ENCODE results near the gene ACSM5. TPM values are rescaled to one million over a fixed set of nuclear protein-coding genes. Genes with fewer than 3 reads are reported as not detected.

The ACSM5 gene
- polyA plus RNA-seq, 1 donor (not counting 4 experiments of a cell fraction or from before 2014, with no cell fraction given), result not detected

DNA sequence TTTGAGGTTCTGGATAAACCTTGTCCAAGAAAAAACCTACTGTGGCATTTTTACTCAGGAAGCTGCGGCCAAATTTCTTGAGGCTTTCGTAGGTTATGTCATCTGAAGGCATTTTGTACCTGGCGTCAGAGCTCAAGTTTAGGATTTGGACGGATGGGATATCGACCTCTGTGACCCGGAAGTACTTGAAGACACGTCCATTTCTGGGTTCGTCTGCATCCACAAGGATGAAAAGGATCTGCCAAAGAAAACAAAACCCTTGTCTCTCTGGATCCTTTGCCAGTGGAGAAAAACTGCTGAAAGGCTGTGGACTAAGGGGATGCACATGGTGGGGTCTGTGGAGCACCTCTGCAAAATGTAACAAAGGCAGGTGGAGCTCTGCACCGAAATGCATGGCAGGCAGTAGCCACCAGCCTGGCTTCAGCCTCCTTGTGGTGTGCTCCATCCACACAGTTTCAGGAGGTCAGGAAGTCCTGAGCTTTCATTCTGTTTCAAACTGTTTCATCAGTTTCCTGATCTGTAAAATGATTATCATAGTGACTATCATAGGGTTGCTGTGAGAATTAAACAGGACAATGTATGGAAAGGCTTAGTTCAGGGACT lies 39.8 kb upstream of the ACSM5 start:
- no peak for TF ChIP-seq EZH2 (IDR thresholded peaks at IDR 0.05; ENCODE audit: low read length)
- TF ChIP-seq, protein P1, sequence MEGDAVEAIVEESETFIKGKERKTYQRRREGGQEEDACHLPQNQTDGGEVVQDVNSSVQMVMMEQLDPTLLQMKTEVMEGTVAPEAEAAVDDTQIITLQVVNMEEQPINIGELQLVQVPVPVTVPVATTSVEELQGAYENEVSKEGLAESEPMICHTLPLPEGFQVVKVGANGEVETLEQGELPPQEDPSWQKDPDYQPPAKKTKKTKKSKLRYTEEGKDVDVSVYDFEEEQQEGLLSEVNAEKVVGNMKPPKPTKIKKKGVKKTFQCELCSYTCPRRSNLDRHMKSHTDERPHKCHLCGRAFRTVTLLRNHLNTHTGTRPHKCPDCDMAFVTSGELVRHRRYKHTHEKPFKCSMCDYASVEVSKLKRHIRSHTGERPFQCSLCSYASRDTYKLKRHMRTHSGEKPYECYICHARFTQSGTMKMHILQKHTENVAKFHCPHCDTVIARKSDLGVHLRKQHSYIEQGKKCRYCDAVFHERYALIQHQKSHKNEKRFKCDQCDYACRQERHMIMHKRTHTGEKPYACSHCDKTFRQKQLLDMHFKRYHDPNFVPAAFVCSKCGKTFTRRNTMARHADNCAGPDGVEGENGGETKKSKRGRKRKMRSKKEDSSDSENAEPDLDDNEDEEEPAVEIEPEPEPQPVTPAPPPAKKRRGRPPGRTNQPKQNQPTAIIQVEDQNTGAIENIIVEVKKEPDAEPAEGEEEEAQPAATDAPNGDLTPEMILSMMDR (optimal IDR thresholded peaks at IDR 0.05 in 1 of 3, IDR thresholded peaks at IDR 0.05 in 1 of 3, conservative IDR thresholded peaks at IDR 0.05 in 1 of 3; ENCODE audit: extremely low read depth in 1 of 3, insufficient read depth in 2 of 3, low read length in 3 of 3), result no peak
- H3K9ac ChIP-seq (ENCODE audit: control insufficient read depth, extremely low read depth, insufficient read depth, low read length), result no peak overlapping the region

DNA sequence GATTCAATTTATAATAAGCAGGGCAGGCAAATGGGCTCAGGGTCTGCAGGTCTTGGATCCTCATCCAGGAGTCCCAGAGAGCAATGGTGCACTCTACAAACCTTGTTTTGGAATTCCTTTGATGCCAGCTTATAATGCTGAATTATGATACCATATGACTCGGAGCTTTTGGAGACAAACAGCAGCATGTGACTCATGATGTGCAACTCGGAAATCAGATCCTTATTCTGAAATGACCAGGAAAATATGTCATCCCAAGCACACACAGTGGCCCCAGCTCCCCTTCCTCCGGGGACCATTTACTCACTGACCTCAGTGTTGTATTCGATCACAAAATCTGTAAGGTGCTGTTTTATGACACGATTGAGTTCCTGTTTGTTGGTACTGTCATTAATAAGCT lies 36.6 kb upstream of the ACSM5 start:
- H3K27ac ChIP-seq (ENCODE audit: control insufficient read depth, insufficient read depth, low read length), result no peak overlapping the region
- DNase-seq (ENCODE audit: low read depth, low spot score) (no peak), FAIRE-seq (no peak)
- no peaks in the 10 kb centered on the region for H4K20me1 ChIP-seq (ENCODE audit: control insufficient read depth, extremely low read depth, insufficient read depth, low read length)
- TF ChIP-seq EZH2 (IDR thresholded peaks at IDR 0.05; ENCODE audit: low read length), result no peak
- TF ChIP-seq, protein P1 (optimal IDR thresholded peaks at IDR 0.05 in 1 of 3, IDR thresholded peaks at IDR 0.05 in 1 of 3, conservative IDR thresholded peaks at IDR 0.05 in 1 of 3; ENCODE audit: extremely low read depth in 1 of 3, insufficient read depth in 2 of 3, low read length in 3 of 3), result no peak
- H3K9me3 ChIP-seq (ENCODE audit: control insufficient read depth, low read depth, low read length), result no peaks in the 10 kb centered on the region
- no peak overlapping the region for H3K4me2 ChIP-seq (ENCODE audit: control insufficient read depth, extremely low read depth, insufficient read depth, low read depth, low read length)
- no peaks in the 10 kb centered on the region for H3K36me3 ChIP-seq (ENCODE audit: control insufficient read depth in 2 of 2, extremely low read depth in 1 of 2, insufficient read depth in 2 of 2, low read length in 2 of 2)
- H3K27me3 ChIP-seq (ENCODE audit: control insufficient read depth, extremely low read depth, insufficient read depth, low read length), result no peaks in the 10 kb centered on the region
- no peak overlapping the region for H3K9ac ChIP-seq (ENCODE audit: control insufficient read depth, extremely low read depth, insufficient read depth, low read length)
- H3K79me2 ChIP-seq (ENCODE audit: control insufficient read depth, insufficient read depth, low read length), result no peaks in the 10 kb centered on the region
- no peaks in the 10 kb centered on the region for H3K9me1 ChIP-seq (ENCODE audit: control insufficient read depth, extremely low read depth, insufficient read depth, low read length)
- no peak overlapping the region for H3K4me3 ChIP-seq (ENCODE audit: control insufficient read depth in 2 of 3, extremely low read depth in 1 of 3, insufficient read depth in 2 of 3, low read depth in 1 of 3, low read length in 3 of 3)
- no peak overlapping the region for H2AFZ ChIP-seq (ENCODE audit: control insufficient read depth, low read length)
- no peaks in the 10 kb centered on the region for H3K4me1 ChIP-seq (ENCODE audit: control insufficient read depth, extremely low read depth, insufficient read depth, low read length)
- dilution Hi-C loops (cut with MboI; ENCODE audit: extremely low pct_ligation_motif_present, low sequenced_read_pairs), result no loop called here

More for the DNA sequence above, 39.8 kb upstream of the ACSM5 start:
- Histone ChIP-seq H3K4me1 (ENCODE audit: control insufficient read depth, extremely low read depth, insufficient read depth, low read length) (no peaks in the 10 kb centered on the region), H3K4me2 (ENCODE audit: control insufficient read depth, extremely low read depth, insufficient read depth, low read depth, low read length) (no peak overlapping the region), H3K4me3 (ENCODE audit: control insufficient read depth in 2 of 3, extremely low read depth in 1 of 3, insufficient read depth in 2 of 3, low read depth in 1 of 3, low read length in 3 of 3) (no peak overlapping the region), H3K36me3 (ENCODE audit: control insufficient read depth in 2 of 2, extremely low read depth in 1 of 2, insufficient read depth in 2 of 2, low read length in 2 of 2) (no peaks in the 10 kb centered on the region), H3K9me3 (ENCODE audit: control insufficient read depth, low read depth, low read length) (no peaks in the 10 kb centered on the region), H3K27me3 (ENCODE audit: control insufficient read depth, extremely low read depth, insufficient read depth, low read length) (no peaks in the 10 kb centered on the region), H2AFZ (ENCODE audit: control insufficient read depth, low read length) (no peak overlapping the region), H3K79me2 (ENCODE audit: control insufficient read depth, insufficient read depth, low read length) (no peaks in the 10 kb centered on the region), H3K27ac (ENCODE audit: control insufficient read depth, insufficient read depth, low read length) (no peak overlapping the region), H4K20me1 (ENCODE audit: control insufficient read depth, extremely low read depth, insufficient read depth, low read length) (no peaks in the 10 kb centered on the region), H3K9me1 (ENCODE audit: control insufficient read depth, extremely low read depth, insufficient read depth, low read length) (no peaks in the 10 kb centered on the region)
- DNase-seq (ENCODE audit: low read depth, low spot score) (no peak), FAIRE-seq (no peak)
- dilution Hi-C loops (cut with MboI; ENCODE audit: extremely low pct_ligation_motif_present, low sequenced_read_pairs), result no loop called here

Data from keratinocyte (primary cell).